GM12892 (cell line): ENCODE measurements around the gene SHANK2. TPM values are rescaled to one million over a fixed set of nuclear protein-coding genes. Genes with fewer than 3 reads are reported as not detected.

Experiments
- DNase-seq: peaks from one replicate; pipeline ENCODE4 v3.0.0; 2011; ENCODE audit not compliant: insufficient read length
- FAIRE-seq: peaks from 2 replicates; lab custom pipeline; 2011; peaks lifted over from hg19 to GRCh38; lab: Jason Lieb, UNC
- POLR2A ChIP-seq: IDR thresholded peaks from 2 replicates; pipeline ENCODE4 v1.6.1; 2011; ENCODE audit warnings: low read depth, low read length, control low read depth
- POLR2AphosphoS5 ChIP-seq: IDR thresholded peaks from 2 replicates; pipeline ENCODE4 v1.6.1; 2011; ENCODE audit warnings: low read depth, low read length, control low read depth
- TAF1 ChIP-seq: IDR thresholded peaks from 2 replicates; pipeline ENCODE4 v1.6.1; 2011; ENCODE audit warnings: low read depth, mild to moderate bottlenecking, control low read depth, low read length, borderline replicate concordance
- polyA plus RNA-seq: library from polyadenylated mRNA; unstranded; fragments of >200 nt; gene quantifications from one replicate; pipeline ENCODE4 v1.2.1, GENCODE V29; 2012; ENCODE audit warnings: missing spikeins, inconsistent platforms; ENCODE audit not compliant: missing spikeins

Gene SHANK2
- 0.19 TPM for polyA plus RNA-seq

DNA sequence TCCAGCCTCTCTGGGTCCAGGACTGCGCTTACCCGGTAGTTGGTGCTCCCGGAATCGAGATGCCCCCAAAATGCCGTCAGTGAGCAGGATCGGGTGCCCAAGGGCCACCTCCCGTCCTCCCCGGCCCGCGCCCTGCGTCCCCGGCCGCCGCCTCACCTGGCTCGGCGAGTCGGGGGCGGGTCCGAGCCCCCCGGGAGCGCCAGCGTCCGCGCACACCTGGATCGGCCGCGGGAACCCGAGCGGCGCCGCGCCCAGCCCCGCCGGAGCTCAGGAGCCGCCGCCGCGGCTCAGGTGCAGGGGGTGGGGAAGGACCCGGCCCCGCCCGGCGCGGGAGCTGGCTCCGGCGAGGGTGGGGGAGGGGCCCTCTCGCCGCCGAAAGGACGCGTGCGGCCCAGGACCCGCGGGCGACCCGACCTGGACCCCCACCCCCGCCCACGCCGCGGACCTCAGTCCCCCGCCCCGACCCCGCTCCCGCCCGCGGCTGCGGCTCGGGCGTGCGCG lies at the start of gene SHANK2:
Gene SHANK2, minus strand, starts transcription at position 309 of the 501 bp plus-strand sequence. CDS start 105,251 bp downstream, outside the sequence.
- FAIRE-seq (no peak), DNase-seq (no peak)
- TF ChIP-seq TAF1, result no peak
- TF ChIP-seq POLR2A, result no peak
- TF ChIP-seq POLR2AphosphoS5, result no peak

DNA sequence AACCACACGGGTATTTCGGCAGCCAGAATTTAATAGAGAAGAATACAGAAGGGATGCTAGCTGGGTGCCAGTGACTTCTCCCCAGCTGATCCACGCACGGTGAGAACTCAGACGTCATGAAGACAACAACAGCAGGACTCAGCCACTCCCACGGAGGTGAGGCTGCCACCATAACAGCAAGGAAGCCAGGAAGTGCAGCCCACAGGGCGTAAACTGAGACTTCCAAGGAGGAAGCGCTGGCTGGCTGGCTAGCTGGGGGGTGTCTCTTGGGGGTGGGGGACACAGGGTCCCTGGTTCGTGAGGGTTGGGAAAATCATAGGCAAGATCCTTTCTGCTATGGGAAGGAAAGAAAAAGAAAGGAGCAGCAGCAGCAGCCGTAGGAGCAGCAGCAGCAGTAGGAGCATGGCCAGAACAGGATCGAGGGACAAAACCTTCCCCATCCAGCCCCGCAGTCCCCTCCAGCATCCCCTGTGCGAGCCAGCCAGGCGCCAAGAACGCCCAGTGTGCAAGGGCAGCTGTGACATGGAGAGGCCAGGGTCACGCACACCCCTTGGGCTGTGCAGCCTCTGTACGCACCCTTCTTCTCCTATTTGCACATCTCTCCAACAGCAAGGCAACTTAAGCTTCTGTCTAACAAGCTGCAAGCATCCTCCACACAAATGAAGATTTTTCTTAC lies 49.6 kb upstream of the SHANK2 start:
- TF ChIP-seq TAF1 (no peak), POLR2A (no peak), POLR2AphosphoS5 (no peak)
- DNase-seq (no peak), FAIRE-seq (no peak)

DNA sequence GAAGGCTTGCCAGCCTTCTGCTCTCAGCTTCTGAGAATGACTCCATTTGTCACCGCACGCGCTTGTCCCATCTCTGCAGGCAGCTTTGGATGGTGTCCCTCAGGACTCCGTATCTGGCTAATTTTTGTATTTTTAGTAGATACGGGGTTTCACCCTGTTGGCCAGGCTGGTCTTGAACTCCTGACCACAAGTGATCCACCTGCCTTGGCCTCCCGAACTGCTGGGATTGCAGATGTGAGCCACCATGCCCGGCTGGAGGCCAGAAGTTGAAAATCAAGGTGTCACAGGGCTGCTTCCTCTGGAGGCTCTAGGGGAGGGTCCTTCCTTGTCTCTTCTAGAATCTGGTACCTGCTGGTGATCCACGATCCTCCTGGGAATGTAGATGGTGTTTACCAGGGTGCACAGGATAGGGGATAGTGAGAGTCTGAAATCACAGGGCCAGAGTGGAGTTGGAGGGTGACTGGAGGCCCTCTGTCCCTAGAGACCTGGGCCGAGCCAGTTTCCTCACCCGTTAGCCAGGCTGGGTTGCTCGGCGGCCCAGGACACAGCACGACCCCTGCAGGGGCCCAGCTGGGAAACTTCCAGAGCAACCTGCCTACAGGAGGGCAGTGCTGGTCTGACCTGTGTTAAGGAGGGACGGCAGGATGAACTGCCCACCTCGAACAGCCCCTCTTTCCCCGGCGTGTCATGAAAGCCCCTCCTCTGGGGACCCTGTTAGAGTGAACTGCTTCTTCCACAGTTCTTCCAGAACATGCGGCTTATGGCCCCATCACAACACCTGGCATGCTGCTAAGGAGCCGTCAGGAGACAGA lies 48.9 kb upstream of the SHANK2 start:
- no peak for FAIRE-seq
- TF ChIP-seq POLR2AphosphoS5 (no peak), POLR2A (no peak), TAF1 (no peak)
- DNase-seq, result no peak

DNA sequence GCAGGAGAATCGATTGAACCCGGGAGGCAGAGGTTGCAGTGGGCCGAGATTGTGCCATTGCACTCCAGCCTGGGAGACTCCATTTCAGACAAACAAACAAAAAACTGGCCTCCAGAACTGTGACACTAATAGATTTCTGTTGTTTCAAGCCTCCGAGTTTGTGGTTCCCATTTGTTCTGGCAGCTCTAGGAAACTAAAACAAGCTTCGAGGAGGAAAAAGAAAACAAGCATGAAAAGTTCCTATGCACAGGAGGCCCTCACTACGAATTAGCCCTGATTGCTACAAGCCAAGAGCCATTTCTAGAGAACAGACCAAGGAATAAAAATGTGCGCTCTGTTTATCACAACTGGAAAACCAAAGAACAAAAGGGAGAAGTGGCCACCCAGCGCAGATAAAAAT lies 47.8 kb upstream of the SHANK2 start:
- no peak for DNase-seq
- FAIRE-seq, result no peak
- TF ChIP-seq POLR2A (no peak), POLR2AphosphoS5 (no peak), TAF1 (no peak)

DNA sequence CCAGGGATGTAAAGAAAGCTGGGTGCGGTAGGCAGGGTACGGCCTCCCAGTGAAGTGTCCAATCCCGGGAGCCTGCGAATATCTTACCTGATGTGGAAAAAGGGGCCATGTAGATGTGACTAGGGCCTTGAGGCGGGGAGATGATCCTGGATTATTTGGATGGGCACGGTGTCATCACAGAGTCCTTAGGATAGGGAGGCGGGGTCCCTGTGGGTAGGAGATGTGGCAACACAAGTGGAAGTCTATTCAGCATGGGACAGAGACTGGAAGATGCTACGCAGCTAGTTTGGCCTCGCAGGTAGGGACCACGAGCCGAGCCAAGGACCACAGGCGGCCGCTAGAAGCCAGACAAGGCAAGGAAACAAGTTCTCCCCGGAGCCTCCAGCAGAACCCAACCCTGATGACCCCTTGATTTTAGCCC lies 46.4 kb upstream of the SHANK2 start:
- DNase-seq (no peak), FAIRE-seq (no peak)
- TF ChIP-seq POLR2AphosphoS5 (no peak), TAF1 (no peak), POLR2A (no peak)

DNA sequence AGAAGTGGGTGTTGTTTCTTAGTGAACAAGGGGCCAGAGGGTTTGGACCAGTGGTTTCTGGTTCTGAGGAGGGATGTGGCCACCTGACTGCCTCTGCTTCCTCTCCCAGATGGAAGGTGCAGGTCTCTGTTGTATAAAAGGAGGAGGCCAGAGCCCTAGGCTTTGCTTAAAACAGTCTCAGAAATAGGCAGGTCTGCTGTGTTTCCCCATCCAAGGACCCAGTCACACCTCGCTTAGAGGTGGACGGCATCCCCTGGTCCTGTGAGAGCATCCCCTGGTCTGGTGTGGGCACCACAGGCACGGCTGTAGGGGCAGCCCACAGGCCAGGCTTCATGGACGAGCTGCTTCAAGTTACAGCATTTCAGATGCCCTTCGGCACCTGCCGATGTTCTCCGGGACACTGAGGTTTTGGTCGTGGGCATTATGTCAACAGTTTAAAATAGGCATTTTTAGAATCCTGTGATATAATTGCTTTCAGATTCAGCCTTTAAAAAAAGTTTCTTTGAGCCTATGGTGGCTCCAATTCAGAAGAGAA lies 45.7 kb upstream of the SHANK2 start:
- FAIRE-seq, result no peak
- no peak for TF ChIP-seq TAF1
- no peak for TF ChIP-seq POLR2AphosphoS5
- TF ChIP-seq POLR2A, result no peak
- no peak for DNase-seq

DNA sequence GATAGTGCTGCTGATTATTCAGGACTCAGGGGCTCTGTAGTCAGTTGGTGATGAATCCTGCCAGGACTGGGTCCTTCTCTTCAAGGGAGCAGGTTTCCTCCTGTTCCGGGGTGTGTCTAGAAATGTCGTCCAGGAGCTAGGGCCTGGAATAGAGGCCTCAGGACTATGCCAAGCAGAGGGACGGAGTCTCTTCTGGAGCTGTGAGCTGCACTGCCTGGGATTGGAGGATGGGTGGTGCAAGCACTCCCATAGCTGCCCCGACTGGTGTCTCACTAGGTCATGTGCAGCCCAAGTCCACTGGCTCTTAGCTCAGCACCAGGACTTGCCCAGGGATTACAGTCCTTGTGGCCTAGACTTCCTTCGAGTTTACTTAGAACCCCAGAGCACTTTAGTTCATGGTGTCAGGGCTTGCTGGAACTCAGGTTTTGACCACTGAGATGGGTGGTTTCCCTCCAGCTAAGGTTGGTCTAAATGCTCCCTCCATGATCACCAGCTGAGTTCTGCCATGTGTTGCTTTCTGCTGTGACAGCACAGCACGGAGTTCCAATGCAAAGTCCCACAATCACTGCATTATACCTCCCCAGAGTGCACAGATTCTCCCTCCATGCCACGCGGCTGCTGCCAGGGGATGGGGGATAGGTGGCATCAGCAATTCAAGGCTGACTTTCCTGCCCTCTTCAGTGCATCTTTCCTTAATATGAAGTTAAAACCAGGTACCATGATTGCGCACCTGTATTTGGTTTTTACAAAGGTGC lies 42.6 kb upstream of the SHANK2 start:
- no peak for FAIRE-seq

DNA sequence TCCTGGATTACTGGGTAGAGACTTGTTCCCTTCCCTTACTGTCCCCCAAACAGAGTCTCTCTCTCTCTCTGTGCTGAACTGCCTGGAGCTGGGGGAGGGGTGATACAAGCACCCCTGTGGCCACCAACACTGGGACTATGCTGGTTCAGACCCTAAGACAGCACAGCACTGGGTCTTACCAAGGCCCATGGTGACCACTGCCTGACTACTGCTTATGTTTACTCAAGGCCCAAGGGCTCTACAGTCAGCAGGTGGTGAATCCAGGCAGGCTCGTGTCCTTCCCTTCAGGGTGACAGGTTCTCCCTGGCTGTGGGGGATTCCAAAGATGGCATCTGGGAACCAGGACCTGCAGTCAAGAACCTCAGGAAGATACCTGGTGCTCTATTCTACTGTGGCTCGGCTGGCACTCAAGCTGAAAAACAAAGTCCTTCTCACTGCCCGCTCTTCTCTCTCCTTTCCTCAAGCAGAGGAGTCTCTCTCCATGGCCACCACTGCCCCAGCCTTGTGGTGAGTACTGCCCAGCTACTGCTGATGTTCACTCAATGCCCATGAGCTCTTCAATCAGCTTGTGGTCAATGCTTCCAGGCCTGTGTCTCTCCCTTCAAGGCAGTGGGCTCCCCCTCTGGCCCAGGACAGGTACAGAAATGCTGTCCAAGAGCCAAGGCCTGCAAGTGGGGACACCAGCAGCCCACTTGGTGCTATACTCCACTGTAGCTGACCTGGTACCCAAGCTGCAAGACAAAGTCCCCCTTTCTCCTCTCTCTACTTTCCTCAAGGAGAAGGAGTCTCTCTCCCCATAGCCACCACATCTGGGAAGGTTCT lies 41.8 kb upstream of the SHANK2 start:
- FAIRE-seq, result no peak
- TF ChIP-seq POLR2A (no peak), TAF1 (no peak), POLR2AphosphoS5 (no peak)

More for the DNA sequence above, 42.6 kb upstream of the SHANK2 start:
- no peak for DNase-seq
- no peak for TF ChIP-seq TAF1
- TF ChIP-seq POLR2AphosphoS5, result no peak
- TF ChIP-seq POLR2A, result no peak

DNA sequence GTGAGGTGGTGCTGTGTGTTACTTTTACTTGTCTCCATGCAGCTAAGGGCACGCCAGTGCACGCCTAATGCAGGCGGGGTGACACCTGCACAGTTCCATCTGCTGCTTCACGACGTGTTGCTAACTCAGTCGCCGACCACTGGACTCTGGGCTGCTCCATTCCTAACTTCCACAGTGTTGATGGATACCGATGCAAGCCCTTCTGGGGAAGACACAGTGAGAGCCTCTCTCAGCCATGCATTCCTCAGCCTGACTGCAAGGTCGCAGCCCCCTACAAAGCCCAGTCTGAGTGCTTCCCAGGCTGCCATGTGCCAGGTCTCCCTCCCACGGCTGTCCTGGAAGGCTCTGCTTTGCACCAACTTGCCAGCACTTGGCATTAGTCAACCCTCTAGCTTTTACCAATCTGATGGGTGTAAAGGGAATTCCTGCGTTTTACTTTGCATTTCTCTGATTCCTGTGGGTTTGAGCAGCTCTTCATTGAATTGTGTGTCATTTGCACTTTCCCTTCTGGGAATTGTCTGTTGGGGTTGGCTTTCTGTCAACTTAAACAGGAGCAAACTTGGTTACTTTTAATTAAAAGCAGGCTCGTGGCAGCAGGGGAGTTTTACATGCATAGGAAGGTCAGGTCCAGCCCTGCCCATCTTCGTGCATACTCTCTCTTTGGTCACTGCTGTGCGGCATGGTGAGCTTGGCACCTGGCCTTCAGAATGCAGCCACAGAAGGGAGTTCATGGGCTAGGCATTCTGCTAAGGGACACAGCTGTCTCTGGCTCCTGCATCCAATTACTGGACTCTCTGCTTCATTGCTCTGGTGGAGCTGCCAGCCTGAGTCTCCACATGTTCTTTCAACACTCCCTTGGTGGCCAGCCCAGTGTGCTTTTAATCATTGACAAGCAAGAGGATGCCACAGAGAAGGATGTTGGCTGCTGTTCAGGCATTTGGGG lies 34.6 kb upstream of the SHANK2 start:
- TF ChIP-seq POLR2AphosphoS5 (no peak), TAF1 (no peak), POLR2A (no peak)
- FAIRE-seq, result no peak
- no peak for DNase-seq

More for the DNA sequence above, 41.8 kb upstream of the SHANK2 start:
- DNase-seq, result no peak

DNA sequence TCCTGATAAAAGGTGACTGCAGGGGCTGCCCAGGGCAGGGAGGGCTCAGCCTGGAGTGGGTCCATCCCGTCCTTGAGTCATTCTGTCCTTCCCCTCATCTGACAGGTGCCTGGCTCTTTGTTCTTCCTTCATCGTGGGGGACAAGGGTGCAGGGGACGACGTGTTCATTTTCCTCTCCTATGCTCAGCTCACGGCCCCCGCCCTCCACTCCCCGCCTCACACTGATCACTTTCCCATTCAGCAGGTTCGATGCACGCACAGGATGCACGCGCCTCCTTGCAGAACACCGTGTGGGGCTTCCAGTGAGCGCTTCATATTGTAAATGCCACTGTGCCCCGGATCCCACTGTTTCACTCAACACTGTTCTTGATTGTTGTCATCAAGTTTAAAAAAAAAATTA lies 32.7 kb upstream of the SHANK2 start:
- no peak for FAIRE-seq
- no peak for DNase-seq
- TF ChIP-seq POLR2AphosphoS5 (no peak), TAF1 (no peak), POLR2A (no peak)
